Stimulated activated CD4-positive, alpha-beta T cell treated with anti-CD3 and anti-CD28 coated beads, Interleukin-2, amount 100 ng/mL, for 24 hours (primary cell): ENCODE results near the gene TARS2.

ENCODE experiments used
- DNase-seq, 2 donors: peaks; one replicate each; pipeline ENCODE4 v3.0.0-alpha.2; 2020

Gene TARS2

GRCh38 chr1:150543500-150544143 is 56.4 kb downstream of the TARS2 start:
- DNase-seq: no peak

- no peak for DNase-seq
These were observed 57.0 kb downstream of the TARS2 start for GRCh38 chr1:150544204-150544603.

- no peak for DNase-seq
These were observed 58.3 kb downstream of the TARS2 start for GRCh38 chr1:150545486-150546032.

- no peak for DNase-seq
These were observed 59.2 kb downstream of the TARS2 start for GRCh38 chr1:150546294-150546937.

GRCh38 chr1:150548324-150548631 is 61.1 kb downstream of the TARS2 start:
- no peak for DNase-seq

GRCh38 chr1:150548632-150549495 is 61.6 kb downstream of the TARS2 start, which contains the start of gene ADAMTSL4:
Gene ADAMTSL4, plus strand, starts transcription at chr1:150549408. Its CDS starts 2,881 bp downstream, at chr1:150552289.
- DNase-seq: peak in 1 of 2 donors; percentile 62

- no peak for DNase-seq
These were observed 62.4 kb downstream of the TARS2 start for GRCh38 chr1:150549496-150550221.

GRCh38 chr1:150550222-150551050 is 63.2 kb downstream of the TARS2 start:
- DNase-seq: no peak

GRCh38 chr1:150551051-150551783 is 64.0 kb downstream of the TARS2 start:
- no peak for DNase-seq

GRCh38 chr1:150551784-150552127 is 64.5 kb downstream of the TARS2 start:
- no peak for DNase-seq

GRCh38 chr1:150552128-150552910 is 65.1 kb downstream of the TARS2 start:
- no peak for DNase-seq

- DNase-seq: no peak
These were observed 65.7 kb downstream of the TARS2 start for GRCh38 chr1:150552911-150553289.

- DNase-seq: no peak
These were observed 66.3 kb downstream of the TARS2 start for GRCh38 chr1:150553392-150554085.

GRCh38 chr1:150554086-150554452 is 66.8 kb downstream of the TARS2 start:
- no peak for DNase-seq

GRCh38 chr1:150555198-150555970 is 68.2 kb downstream of the TARS2 start:
- DNase-seq: no peak

GRCh38 chr1:150555971-150556865 is 69.0 kb downstream of the TARS2 start:
- DNase-seq: no peak

GRCh38 chr1:150557065-150557600 is 69.9 kb downstream of the TARS2 start:
- DNase-seq: no peak
